Activated T-cell treated with anti-CD3 and anti-CD28 coated beads, Interleukin-2, amount 50 U/mL, for 4 hours (primary cell): ENCODE results near the gene MAN1A1. TPM values are rescaled to one million over a fixed set of nuclear protein-coding genes. Genes with fewer than 3 reads are reported as not detected.

Experiments used
- ATAC-seq, 2 donors: fragments of 200-7000 bp; cut with Tn5 transposase; one replicate each; pipeline ENCODE4 v1.10.0; 2021
- DNase-seq: peaks from one replicate; pipeline ENCODE4 v3.0.0-alpha.2; 2020
- H3K27me3 Mint-ChIP-seq: one replicate; pipeline ENCODE4 v1.8.0; 2021; ENCODE audit warnings: low read depth, mixed read lengths
- H3K36me3 Mint-ChIP-seq: one replicate; pipeline ENCODE4 v1.8.0; 2022; ENCODE audit warnings: mixed read lengths; ENCODE audit not compliant: insufficient read depth
- H3K4me1 Mint-ChIP-seq: one replicate; pipeline ENCODE4 v1.8.0; 2021; ENCODE audit warnings: low read depth, mixed read lengths
- H3K4me3 Mint-ChIP-seq: one replicate; pipeline ENCODE4 v1.8.0; 2021; ENCODE audit warnings: mild to moderate bottlenecking, moderate library complexity, mixed read lengths
- H3K9me3 Mint-ChIP-seq: one replicate; pipeline ENCODE4 v1.8.0; 2021; ENCODE audit warnings: mixed read lengths
- total RNA-seq, 3 donors: library from RNA; stranded (reverse); gene quantifications; one replicate each; pipeline ENCODE4 v1.2.1, GENCODE V29; 2021

Gene MAN1A1
- total RNA-seq, 3 donors from 2014 or later = 28.5 to 33.6 (median 31.2) TPM

DNA sequence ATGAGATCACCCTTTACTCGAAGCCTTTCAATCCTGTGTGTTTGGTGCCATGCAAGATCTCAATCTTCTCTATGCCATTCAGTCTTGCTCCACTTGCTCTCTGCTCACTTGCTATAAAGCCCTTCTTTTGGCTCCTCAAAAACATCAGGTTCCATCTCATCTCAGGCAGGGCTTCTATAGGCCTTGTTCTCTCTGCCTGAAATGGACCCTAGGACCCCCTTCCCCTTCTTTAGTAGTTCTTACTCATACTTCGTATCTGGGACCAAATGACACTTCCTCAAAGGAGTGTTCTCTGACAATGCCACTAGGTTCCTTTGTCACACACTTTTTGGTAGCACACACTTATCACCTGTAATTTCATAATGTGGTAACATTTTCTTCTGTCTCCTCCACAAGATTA lies 154.4 kb downstream of the MAN1A1 start:
- DNase-seq (no peak), ATAC-seq (no peak)
- Mint-ChIP-seq H3K9me3 (no peaks in the 10 kb centered on the region), H3K36me3 (peaks cover 25% of the 10 kb centered on the region), H3K4me1 (no peaks in the 10 kb centered on the region), H3K4me3 (no peak overlapping the region), H3K27me3 (no peaks in the 10 kb centered on the region)

DNA sequence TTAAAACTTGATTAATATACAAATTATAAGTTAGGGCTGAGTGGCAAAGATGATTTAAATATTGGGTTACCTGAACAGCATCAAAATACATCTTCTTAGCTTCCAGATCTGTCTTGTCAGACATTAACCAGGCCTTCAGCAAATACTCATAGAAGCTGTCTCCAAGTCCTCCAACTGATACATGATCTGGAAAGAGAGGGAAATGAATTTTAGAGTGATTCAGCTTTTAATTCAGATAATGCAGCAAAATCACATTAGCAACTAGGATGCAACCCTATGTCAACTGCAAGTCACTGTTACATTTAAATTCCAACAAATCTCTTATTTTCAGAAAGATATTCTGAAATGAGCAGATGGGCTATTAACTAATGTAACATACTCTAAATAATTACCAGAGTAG lies 155.9 kb downstream of the MAN1A1 start:
- DNase-seq (no peak), ATAC-seq (no peak)
- Mint-ChIP-seq H3K36me3 (peaks cover 30% of the 10 kb centered on the region), H3K27me3 (no peaks in the 10 kb centered on the region), H3K4me1 (no peaks in the 10 kb centered on the region), H3K9me3 (no peaks in the 10 kb centered on the region), H3K4me3 (no peak overlapping the region)

DNA sequence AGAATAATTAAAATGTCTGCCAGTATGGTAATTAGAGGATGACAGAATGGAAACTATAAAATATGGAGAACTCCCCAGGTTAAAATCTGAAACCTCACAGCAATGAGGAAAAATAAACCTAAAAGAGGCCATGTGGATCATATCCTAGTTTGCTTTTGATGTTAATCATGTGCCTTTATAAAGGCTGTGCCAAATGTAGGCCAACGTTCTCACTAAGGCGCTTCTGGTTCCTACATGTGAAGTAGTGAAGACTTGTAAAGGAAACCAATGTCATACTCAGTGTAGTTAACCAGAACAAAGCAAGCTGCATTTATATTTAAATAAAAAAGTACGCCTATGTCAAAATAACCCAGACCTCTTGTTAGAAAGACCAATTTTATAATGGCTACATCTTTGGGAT lies 157.4 kb downstream of the MAN1A1 start:
- H3K27me3 Mint-ChIP-seq = no peaks in the 10 kb centered on the region
- H3K4me3 Mint-ChIP-seq = no peak overlapping the region
- no peaks in the 10 kb centered on the region for H3K9me3 Mint-ChIP-seq
- H3K36me3 Mint-ChIP-seq = peaks cover 30% of the 10 kb centered on the region
- DNase-seq (no peak), ATAC-seq (no peak)
- no peaks in the 10 kb centered on the region for H3K4me1 Mint-ChIP-seq

DNA sequence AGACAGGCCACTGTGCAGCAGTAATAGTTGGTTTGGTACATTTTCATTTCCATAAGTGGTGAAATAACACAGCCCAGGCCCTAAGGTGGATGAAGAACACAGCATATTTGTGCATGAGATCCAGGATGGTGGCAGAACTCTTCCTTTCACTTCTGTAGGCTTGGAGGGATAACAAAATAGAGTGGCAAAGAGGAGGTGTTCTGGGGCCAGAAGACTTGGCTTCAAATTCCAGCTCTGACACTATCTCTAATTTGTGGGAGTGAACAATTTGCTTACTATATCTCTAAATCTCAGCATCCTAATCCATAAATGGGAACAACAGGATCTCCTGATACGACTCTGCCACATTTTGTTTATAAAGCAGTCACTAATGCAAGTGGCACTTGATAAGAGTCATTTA lies 159.4 kb downstream of the MAN1A1 start:
- Mint-ChIP-seq H3K4me1 (no peaks in the 10 kb centered on the region), H3K9me3 (no peaks in the 10 kb centered on the region), H3K36me3 (peaks cover 38% of the 10 kb centered on the region), H3K4me3 (no peak overlapping the region), H3K27me3 (no peaks in the 10 kb centered on the region)
- DNase-seq (no peak), ATAC-seq (no peak)

DNA sequence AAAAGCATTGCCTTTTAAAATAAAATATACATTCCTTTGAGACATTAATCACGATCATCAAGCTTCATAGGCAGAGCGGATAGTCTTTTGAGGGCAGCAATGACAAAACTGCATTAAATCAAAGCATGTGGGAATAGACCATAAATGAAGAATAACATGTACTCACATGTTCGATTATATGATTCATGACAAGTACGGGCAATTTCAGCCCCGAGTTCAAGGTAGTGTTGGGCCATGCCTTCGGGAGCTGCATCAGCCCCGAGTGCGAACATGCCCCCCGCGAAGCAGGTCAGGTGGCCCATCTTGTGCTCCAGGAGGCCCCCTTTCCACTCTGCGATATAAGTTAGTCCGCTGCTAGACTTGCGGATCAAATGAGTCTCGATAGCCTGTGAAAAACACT lies 160.1 kb downstream of the MAN1A1 start:
- DNase-seq (no peak), ATAC-seq (no peak)
- Mint-ChIP-seq H3K4me1 (no peaks in the 10 kb centered on the region), H3K36me3 (peaks cover 37% of the 10 kb centered on the region), H3K27me3 (no peaks in the 10 kb centered on the region), H3K9me3 (no peaks in the 10 kb centered on the region), H3K4me3 (no peak overlapping the region)

DNA sequence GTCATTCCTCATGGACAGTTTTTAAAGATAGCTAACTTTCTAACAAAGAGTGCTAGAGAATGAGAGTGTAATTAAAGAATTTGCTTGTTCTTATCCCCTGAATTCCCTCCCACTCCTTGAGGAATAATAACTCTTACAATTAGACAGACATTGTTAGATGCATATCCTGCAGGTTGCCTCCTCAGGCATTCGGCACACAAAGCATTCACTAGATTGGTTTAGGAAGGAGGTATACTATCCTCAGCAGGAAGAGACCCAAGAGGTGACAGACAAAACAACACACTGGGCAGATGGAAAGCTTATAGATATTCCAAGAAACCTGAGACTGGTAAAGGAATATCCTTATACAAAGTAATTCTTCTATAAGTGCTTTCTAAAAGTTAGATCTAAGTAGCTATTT lies 162.0 kb downstream of the MAN1A1 start:
- Mint-ChIP-seq H3K4me3 (no peak overlapping the region), H3K27me3 (no peaks in the 10 kb centered on the region), H3K9me3 (no peaks in the 10 kb centered on the region), H3K36me3 (peaks cover 43% of the 10 kb centered on the region), H3K4me1 (no peaks in the 10 kb centered on the region)
- DNase-seq (no peak), ATAC-seq (no peak)

DNA sequence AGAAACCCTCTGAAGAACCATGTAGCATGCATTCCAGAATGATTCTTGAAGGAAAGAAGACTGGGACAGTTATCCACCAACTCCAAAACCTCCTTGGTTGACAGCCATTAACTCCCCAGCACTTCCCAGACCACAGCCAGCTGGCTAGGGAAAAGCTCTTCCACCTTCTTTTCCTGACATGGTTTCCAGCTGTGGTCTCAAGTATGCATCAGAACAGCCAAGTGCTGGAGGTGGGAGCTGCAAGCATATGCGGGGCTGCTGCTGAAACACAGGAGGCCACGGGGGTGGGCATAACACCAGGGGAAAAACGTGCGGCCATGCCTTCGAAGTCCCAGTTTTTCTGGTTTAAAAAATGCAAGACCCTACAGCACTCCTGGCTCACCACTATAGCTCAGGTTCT lies 163.1 kb downstream of the MAN1A1 start:
- H3K4me3 Mint-ChIP-seq = no peak overlapping the region
- ATAC-seq = no peak
- no peaks in the 10 kb centered on the region for H3K9me3 Mint-ChIP-seq
- DNase-seq = no peak
- no peaks in the 10 kb centered on the region for H3K27me3 Mint-ChIP-seq
- peaks cover 41% of the 10 kb centered on the region for H3K36me3 Mint-ChIP-seq
- peaks cover 1% of the 10 kb centered on the region for H3K4me1 Mint-ChIP-seq

DNA sequence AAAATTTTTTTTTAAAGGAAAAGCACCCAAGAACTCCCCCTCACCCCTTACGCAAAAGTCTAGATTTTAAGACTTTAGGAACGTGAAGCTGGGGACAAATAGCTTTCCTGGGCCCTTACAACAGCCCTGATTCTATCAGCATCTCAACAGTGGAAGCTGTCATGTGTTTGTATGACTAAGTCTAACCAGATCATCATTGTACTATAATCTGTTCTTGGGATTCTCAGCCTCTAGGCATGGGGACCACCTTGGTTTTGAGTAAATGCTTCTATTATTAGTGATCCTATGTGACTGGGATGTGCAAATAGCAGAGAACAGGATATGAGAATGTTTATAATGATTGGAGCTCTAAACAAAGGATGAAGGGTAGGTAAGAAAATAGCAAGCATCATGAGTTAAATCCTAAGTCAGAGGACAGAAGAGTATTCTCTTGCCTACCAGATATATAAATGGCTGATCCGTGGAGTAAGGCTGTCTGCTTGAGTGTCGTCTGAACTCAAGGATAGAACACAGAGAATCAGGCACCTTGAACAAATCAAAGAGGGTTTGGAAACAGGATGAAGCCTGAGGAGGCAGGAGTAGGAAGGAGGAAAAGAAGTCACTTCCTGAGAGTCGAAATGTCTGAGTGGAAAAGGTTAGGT lies 165.4 kb downstream of the MAN1A1 start:
- Mint-ChIP-seq H3K27me3 (no peaks in the 10 kb centered on the region), H3K36me3 (peaks cover 44% of the 10 kb centered on the region), H3K4me3 (no peak overlapping the region), H3K4me1 (peaks cover 18% of the 10 kb centered on the region), H3K9me3 (no peaks in the 10 kb centered on the region)
- no peak for ATAC-seq
- DNase-seq = no peak

DNA sequence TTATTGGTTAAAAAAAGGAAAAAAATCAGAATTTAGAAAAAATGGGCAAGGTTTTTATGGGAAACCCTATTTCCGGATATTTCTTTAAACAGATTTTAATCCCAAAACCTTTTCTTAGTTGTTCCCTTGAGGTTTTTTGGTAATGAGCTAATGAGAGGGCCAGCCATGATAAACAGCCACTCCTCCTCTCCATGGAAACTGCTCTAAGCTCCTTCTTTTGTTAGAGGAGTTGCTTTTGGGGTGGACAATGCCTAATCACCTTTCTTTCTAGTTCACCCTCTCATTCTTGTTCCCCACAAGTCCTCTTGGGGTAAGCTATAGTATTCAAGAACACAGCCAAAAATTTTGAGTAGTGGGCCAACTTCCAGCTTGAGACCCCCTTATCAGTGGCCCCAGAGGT lies 166.1 kb downstream of the MAN1A1 start:
- Mint-ChIP-seq H3K4me1 (peaks cover 18% of the 10 kb centered on the region), H3K36me3 (peaks cover 42% of the 10 kb centered on the region), H3K4me3 (no peak overlapping the region), H3K9me3 (no peaks in the 10 kb centered on the region), H3K27me3 (no peaks in the 10 kb centered on the region)
- ATAC-seq = no peak
- no peak for DNase-seq

DNA sequence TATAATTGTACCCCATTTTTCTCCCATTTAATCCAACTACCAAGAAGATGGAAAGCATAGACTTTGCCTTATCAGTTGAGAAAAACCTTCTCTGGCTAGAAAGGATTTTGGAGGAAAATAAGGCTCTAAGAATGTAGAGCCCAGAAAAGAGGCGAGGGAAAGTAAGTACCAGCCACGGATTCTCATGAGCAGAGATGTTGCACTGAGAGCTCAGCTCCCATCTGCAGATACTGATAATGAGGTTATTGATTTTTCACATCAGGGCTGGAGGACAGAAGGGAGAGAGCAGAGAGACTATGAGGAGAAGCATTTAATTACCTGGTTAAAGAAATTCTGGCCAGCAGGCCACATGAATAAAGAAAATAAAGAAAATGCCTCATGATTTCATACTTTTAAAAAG lies 166.7 kb downstream of the MAN1A1 start:
- Mint-ChIP-seq H3K9me3 (no peaks in the 10 kb centered on the region), H3K27me3 (no peaks in the 10 kb centered on the region), H3K4me1 (peaks cover 18% of the 10 kb centered on the region), H3K4me3 (no peak overlapping the region), H3K36me3 (peaks cover 42% of the 10 kb centered on the region)
- DNase-seq (no peak), ATAC-seq (no peak)

DNA sequence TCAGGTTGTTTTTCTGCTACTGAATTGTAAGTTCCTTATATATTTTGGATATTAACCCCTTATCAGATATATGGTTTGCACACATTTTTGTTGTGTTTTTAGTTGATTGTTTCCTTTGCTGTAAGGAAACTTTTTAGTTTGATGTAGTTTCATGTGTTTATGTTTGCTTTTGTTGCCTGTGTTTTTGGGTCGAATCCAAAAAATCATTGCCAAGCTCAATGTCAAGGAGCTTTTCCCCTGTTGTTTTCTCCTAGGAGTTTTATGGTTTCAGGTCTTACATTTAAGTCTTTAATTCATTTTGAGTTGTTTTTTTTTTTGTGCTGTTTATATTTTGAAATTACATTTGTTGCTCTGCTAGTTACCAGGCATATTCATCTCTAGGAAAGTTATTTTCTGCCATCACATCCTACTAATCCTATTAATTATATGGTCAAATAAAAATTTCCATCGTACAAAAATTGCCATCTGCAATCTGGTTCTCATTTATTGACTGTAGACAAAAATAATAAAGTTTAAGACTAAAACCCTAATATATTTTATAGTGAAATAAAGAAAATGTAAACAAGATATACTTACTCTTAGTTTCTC lies 167.3 kb downstream of the MAN1A1 start:
- Mint-ChIP-seq H3K36me3 (peaks cover 41% of the 10 kb centered on the region), H3K4me3 (no peak overlapping the region), H3K9me3 (no peaks in the 10 kb centered on the region), H3K27me3 (no peaks in the 10 kb centered on the region), H3K4me1 (peaks cover 18% of the 10 kb centered on the region)
- no peak for DNase-seq
- ATAC-seq = no peak

DNA sequence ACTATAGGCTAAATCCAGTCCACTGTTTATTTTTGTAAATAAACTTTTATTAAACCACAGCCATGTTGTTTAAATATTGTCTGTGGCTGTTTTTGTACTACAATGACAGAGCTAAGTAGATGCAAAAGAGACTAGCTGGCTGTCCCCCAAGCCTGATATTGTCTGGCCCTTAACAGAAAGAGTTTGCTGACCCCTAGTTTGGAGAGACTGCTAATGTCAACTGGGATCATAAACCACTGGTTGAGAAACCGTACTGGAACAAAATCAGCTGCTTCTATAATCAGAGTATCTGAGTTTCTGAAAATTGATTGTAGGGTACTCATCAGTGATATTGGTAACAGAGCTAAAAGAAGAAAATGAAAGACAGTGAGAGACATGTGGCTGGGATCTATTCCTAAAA lies 168.5 kb downstream of the MAN1A1 start:
- no peaks in the 10 kb centered on the region for H3K27me3 Mint-ChIP-seq
- H3K36me3 Mint-ChIP-seq = peaks cover 33% of the 10 kb centered on the region
- no peak for DNase-seq
- H3K9me3 Mint-ChIP-seq = no peaks in the 10 kb centered on the region
- no peak for ATAC-seq
- no peak overlapping the region for H3K4me3 Mint-ChIP-seq
- peaks cover 18% of the 10 kb centered on the region for H3K4me1 Mint-ChIP-seq

DNA sequence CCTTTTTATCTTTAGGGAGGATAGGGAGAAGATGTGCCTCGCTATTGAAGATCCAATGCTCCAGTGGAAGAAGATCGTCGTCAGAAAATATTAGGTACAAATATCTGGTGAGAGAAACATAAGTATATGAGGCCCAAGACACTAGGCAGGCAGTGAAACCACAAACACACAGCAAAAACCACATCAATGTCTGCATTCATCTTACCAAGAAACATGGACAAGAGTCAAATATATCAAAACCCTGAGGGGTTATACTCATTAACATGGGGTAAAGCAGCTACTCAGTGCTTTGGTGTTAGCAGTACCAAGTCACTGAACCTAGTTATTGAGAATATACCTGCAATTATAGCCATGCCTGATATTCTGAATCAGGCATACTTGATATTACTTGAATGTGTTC lies 169.7 kb downstream of the MAN1A1 start:
- H3K4me1 Mint-ChIP-seq = peaks cover 18% of the 10 kb centered on the region
- H3K36me3 Mint-ChIP-seq = peaks cover 29% of the 10 kb centered on the region
- ATAC-seq (no peak), DNase-seq (no peak)
- H3K9me3 Mint-ChIP-seq = no peaks in the 10 kb centered on the region
- no peak overlapping the region for H3K4me3 Mint-ChIP-seq
- no peaks in the 10 kb centered on the region for H3K27me3 Mint-ChIP-seq

DNA sequence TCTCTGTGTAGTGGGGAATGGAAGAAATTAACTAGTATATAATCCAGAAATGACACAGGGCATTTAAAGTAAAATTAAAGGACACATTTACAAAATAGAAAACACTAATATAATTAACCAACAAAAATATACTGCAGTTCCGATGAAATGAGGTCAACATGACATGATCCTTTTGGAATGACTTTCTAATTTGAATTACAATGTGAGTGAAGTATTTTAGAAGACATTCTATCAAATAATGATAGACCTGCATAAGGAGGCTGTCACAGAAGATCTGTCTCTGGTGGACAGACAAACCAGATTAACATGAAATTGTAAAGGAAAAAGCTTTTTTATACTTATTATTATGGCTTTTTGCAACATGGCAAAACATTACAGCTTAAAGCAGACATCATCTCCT lies 170.5 kb downstream of the MAN1A1 start:
- no peak overlapping the region for H3K4me3 Mint-ChIP-seq
- H3K36me3 Mint-ChIP-seq = peaks cover 24% of the 10 kb centered on the region
- ATAC-seq = no peak
- H3K27me3 Mint-ChIP-seq = no peaks in the 10 kb centered on the region
- DNase-seq = no peak
- H3K4me1 Mint-ChIP-seq = peaks cover 18% of the 10 kb centered on the region
- no peaks in the 10 kb centered on the region for H3K9me3 Mint-ChIP-seq

DNA sequence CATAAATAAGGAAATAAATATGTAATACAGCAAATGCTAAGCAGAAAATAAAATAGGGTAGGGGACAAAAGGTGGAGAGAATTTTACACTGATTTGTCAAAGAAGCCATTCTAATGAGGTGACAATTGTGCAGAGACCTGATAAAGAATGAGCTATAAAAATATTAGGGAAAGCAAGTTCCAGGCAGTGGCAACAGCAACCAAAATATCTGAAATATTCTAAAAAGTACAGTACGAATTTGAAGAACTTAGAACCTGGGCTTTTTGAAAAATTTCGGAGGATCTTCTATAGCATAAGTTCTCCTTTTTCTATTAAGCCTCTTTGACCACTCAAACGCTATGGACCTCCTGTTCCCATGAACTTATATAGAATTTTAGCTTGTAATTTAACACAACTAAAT lies 173.1 kb downstream of the MAN1A1 start:
- H3K9me3 Mint-ChIP-seq = no peaks in the 10 kb centered on the region

More for the DNA sequence above, 173.1 kb downstream of the MAN1A1 start:
- Mint-ChIP-seq H3K36me3 (peaks cover 12% of the 10 kb centered on the region), H3K4me3 (no peak overlapping the region), H3K27me3 (no peaks in the 10 kb centered on the region), H3K4me1 (peaks cover 16% of the 10 kb centered on the region)
- ATAC-seq (no peak), DNase-seq (no peak)
